Measurements from ENCODE around the gene NDUFA12. TPM values are rescaled to one million over a fixed set of nuclear protein-coding genes. Genes with fewer than 3 reads are reported as not detected.

NDUFA12 gene
- 112 TPM for total RNA-seq

GRCh38 chr12:95003213-95003920 is at the start of gene NDUFA12:
TSS of gene NDUFA12 (minus strand) at chr12:95003697. CDS start at chr12:95003680, 17 bp downstream.

Other genes starting within 250 kb of the NDUFA12 start
- 50.3 TPM for gene NR2C1, start 69.9 kb upstream of the NDUFA12 start, total RNA-seq
- 17.8 TPM for gene FGD6, start 213.8 kb upstream of the NDUFA12 start, total RNA-seq
- 212 TPM for gene VEZT, start 214.1 kb upstream of the NDUFA12 start, total RNA-seq

All from diencephalon (tissue), 1 donor.